Panc1 (cell line): ENCODE data around the gene EPS8L2.

Source experiments
- CTCF ChIP-seq: fragments of 450-650 bp; IDR thresholded peaks from 2 replicates; pipeline ENCODE4 v1.5.1; 2017; ENCODE audit warnings: mild to moderate bottlenecking
- SIN3A ChIP-seq: IDR thresholded peaks from 2 replicates; pipeline ENCODE4 v1.6.1; 2012; ENCODE audit warnings: low read depth, mild to moderate bottlenecking, low read length, moderate library complexity, borderline replicate concordance; ENCODE audit not compliant: insufficient read depth
- TCF7L2 ChIP-seq: IDR thresholded peaks from 2 replicates; pipeline ENCODE4 v1.6.1; 2011; ENCODE audit warnings: mild to moderate bottlenecking, low read depth, low read length, inconsistent platforms
- TF ChIP-seq, protein P1 (sequence below), 2 experiments: IDR thresholded peaks; 2 replicates each; pipeline ENCODE4 v1.6.1; 2011 to 2012; ENCODE audit warnings: low read depth in 2 of 2, control low read depth in 1 of 2, low read length in 1 of 2, mild to moderate bottlenecking in 1 of 2, moderate library complexity in 1 of 2; ENCODE audit not compliant: insufficient read depth in 1 of 2

DNA sequence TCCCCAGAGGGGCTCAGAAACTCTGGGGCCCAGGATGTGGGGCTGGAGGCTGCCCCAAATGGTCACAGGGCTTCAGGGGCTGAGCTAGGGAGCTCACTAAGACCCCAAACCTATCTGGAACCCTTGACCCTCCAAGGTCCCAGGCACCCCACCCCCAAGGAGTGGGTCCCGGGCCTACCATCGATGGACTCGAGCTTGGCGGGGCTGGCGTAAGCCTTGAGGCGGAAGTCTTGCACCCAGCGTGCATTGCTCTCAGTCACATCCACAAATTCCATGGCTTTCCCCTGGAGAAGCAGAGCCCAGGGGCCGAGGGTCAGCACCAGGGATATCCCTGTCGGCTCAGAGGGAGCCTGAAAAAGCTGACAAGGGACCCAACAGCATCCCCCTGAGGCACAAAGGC lies 67.8 kb downstream of the EPS8L2 start:
- no peak for TF ChIP-seq CTCF
- TF ChIP-seq TCF7L2: no peak
- TF ChIP-seq SIN3A: no peak
- TF ChIP-seq, protein P1, sequence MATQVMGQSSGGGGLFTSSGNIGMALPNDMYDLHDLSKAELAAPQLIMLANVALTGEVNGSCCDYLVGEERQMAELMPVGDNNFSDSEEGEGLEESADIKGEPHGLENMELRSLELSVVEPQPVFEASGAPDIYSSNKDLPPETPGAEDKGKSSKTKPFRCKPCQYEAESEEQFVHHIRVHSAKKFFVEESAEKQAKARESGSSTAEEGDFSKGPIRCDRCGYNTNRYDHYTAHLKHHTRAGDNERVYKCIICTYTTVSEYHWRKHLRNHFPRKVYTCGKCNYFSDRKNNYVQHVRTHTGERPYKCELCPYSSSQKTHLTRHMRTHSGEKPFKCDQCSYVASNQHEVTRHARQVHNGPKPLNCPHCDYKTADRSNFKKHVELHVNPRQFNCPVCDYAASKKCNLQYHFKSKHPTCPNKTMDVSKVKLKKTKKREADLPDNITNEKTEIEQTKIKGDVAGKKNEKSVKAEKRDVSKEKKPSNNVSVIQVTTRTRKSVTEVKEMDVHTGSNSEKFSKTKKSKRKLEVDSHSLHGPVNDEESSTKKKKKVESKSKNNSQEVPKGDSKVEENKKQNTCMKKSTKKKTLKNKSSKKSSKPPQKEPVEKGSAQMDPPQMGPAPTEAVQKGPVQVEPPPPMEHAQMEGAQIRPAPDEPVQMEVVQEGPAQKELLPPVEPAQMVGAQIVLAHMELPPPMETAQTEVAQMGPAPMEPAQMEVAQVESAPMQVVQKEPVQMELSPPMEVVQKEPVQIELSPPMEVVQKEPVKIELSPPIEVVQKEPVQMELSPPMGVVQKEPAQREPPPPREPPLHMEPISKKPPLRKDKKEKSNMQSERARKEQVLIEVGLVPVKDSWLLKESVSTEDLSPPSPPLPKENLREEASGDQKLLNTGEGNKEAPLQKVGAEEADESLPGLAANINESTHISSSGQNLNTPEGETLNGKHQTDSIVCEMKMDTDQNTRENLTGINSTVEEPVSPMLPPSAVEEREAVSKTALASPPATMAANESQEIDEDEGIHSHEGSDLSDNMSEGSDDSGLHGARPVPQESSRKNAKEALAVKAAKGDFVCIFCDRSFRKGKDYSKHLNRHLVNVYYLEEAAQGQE (IDR thresholded peaks at IDR 0.05; ENCODE audit: insufficient read depth in 1 of 2, low read depth in 2 of 2, low read length in 1 of 2): no peak
